Natural killer cell (primary cell): ENCODE data around the gene GPN2. TPM values are rescaled to one million over a fixed set of nuclear protein-coding genes. Genes with fewer than 3 reads are reported as not detected.

Experiments
- ATAC-seq, 3 donors: fragments of 150-1000 bp in 2 of 3; fragments of 200-7000 bp in 1 of 3; cut with Tn5 transposase; 1 replicate in 1 of 3; 2 replicates in 2 of 3; pipeline ENCODE4 v1.10.0; 2021; ENCODE audit warnings: mild to moderate bottlenecking in 2 of 3, moderate library complexity in 2 of 3
- DNase-seq, 2 donors: peaks; one replicate each; pipeline versions ENCODE4 v3.0.0 to v3.0.0-alpha.2; 2013 to 2021; ENCODE audit warnings: mixed read lengths in 1 of 2
- H3K27ac ChIP-seq: one replicate; pipeline ENCODE4 v1.5.1; 2013; ENCODE audit warnings: mild to moderate bottlenecking, low read length
- H3K27me3 ChIP-seq: one replicate; pipeline ENCODE4 v1.6.1; 2013; ENCODE audit warnings: low read length; ENCODE audit not compliant: control insufficient read depth, insufficient read depth
- H3K36me3 ChIP-seq: one replicate; pipeline ENCODE4 v1.6.1; 2013; ENCODE audit warnings: low read length; ENCODE audit not compliant: control insufficient read depth, insufficient read depth
- H3K4me1 ChIP-seq: one replicate; pipeline ENCODE4 v1.6.1; 2013; ENCODE audit warnings: low read length; ENCODE audit not compliant: control insufficient read depth, insufficient read depth
- H3K4me3 ChIP-seq: one replicate; pipeline ENCODE4 v1.5.1; 2013; ENCODE audit warnings: low read length
- H3K9me3 ChIP-seq: one replicate; pipeline ENCODE4 v1.6.1; 2013; ENCODE audit warnings: low read length; ENCODE audit not compliant: control insufficient read depth, insufficient read depth
- H3K27ac Mint-ChIP-seq, 2 donors: one replicate each; pipeline ENCODE4 v1.8.0; 2022; ENCODE audit warnings: mild to moderate bottlenecking in 2 of 2, mixed read lengths in 2 of 2, moderate library complexity in 1 of 2
- H3K27me3 Mint-ChIP-seq, 2 donors: one replicate each; pipeline ENCODE4 v1.8.0; 2022; ENCODE audit warnings: low read depth in 2 of 2, mixed read lengths in 2 of 2
- H3K36me3 Mint-ChIP-seq: one replicate; pipeline ENCODE4 v1.8.0; 2022; ENCODE audit warnings: mixed read lengths
- H3K4me1 Mint-ChIP-seq, 2 donors: one replicate each; pipeline ENCODE4 v1.8.0; 2022; ENCODE audit warnings: mixed read lengths in 2 of 2
- H3K4me3 Mint-ChIP-seq: one replicate; pipeline ENCODE4 v1.8.0; 2022; ENCODE audit warnings: mild to moderate bottlenecking, moderate library complexity, mixed read lengths
- H3K9me3 Mint-ChIP-seq, 2 donors: one replicate each; pipeline ENCODE4 v1.8.0; 2022; ENCODE audit warnings: mixed read lengths in 2 of 2
- CTCF ChIP-seq: fragments of 200-600 bp; IDR thresholded peaks from one replicate; pipeline ENCODE4 v1.8.0; 2022; ENCODE audit warnings: antibody characterized with exemption
- WGBS: methylation state at CpG from one replicate; pipeline ENCODE4 v1.1.7; 2013; ENCODE audit warnings: missing lambda C conversion rate; ENCODE audit not compliant: insufficient coverage; 5-methylcytosine and 5-hydroxymethylcytosine counted together
- intact Hi-C: fragments of 100-400 bp; cut with micrococcal nuclease; formaldehyde crosslinking; loops from one replicate; pipeline ENCODE4 v1.14.2; 2022
- total RNA-seq, 4 donors: library from RNA; stranded (reverse); fragments of 120-200 nt in 1 of 4; gene quantifications; one replicate each; pipeline versions ENCODE4 v1.2.3 to v1.2.4, GENCODE V29; 2013 to 2022

The GPN2 gene
- total RNA-seq, 3 donors from 2014 or later (not counting 1 experiment from before 2014, with no cell fraction given): 32.4 to 42.6 (median 37.9) TPM

- intact Hi-C loops: no loop called here
- Mint-ChIP-seq H3K36me3 (no peaks in the 10 kb centered on the region), H3K4me3 (no peak overlapping the region), H3K27ac (peak overlapping the region in 1 of 2 donors; percentile 14), H3K4me1 (peaks cover 0 to 5% of the 10 kb centered on the region in 2 donors), H3K27me3 (no peaks in the 10 kb centered on the region), H3K9me3 (no peaks in the 10 kb centered on the region)
- Histone ChIP-seq H3K27ac (no peak overlapping the region), H3K4me3 (no peak overlapping the region), H3K4me1 (no peaks in the 10 kb centered on the region), H3K27me3 (no peaks in the 10 kb centered on the region), H3K36me3 (peaks cover 45% of the 10 kb centered on the region), H3K9me3 (no peaks in the 10 kb centered on the region)
- no peak for DNase-seq
- ATAC-seq: peak in 1 of 3 donors; percentile 11
- TF ChIP-seq CTCF: no peak
- 96% methylated on average over 19 of the region's 21 CpGs for WGBS
Measured at GRCh38 chr1:26856604-26857469, 33.2 kb downstream of the GPN2 start.

GRCh38 chr1:26856181-26856580, 33.9 kb downstream of the GPN2 start:
- Mint-ChIP-seq H3K4me3 (no peak overlapping the region), H3K9me3 (no peaks in the 10 kb centered on the region), H3K27me3 (no peaks in the 10 kb centered on the region), H3K36me3 (no peaks in the 10 kb centered on the region), H3K27ac (no peak overlapping the region), H3K4me1 (peaks cover 0 to 5% of the 10 kb centered on the region in 2 donors)
- DNase-seq: no peak
- WGBS: 95% methylated on average over 8 of the region's 11 CpGs
- ATAC-seq: no peak
- Histone ChIP-seq H3K27ac (no peak overlapping the region), H3K36me3 (peaks cover 52% of the 10 kb centered on the region), H3K4me3 (no peak overlapping the region), H3K27me3 (no peaks in the 10 kb centered on the region), H3K9me3 (no peaks in the 10 kb centered on the region), H3K4me1 (no peaks in the 10 kb centered on the region)
- intact Hi-C loops: no loop called here
- TF ChIP-seq CTCF: no peak

GRCh38 chr1:26855636-26856035, 34.4 kb downstream of the GPN2 start:
- ATAC-seq (no peak), DNase-seq (no peak)
- H3K27ac ChIP-seq: no peak overlapping the region
- no peak overlapping the region for H3K4me3 ChIP-seq
- H3K27ac Mint-ChIP-seq: no peak overlapping the region
- no peaks in the 10 kb centered on the region for H3K9me3 Mint-ChIP-seq
- H3K36me3 ChIP-seq: peaks cover 57% of the 10 kb centered on the region
- intact Hi-C loops: no loop called here
- WGBS: 95% methylated on average over 4 of the region's 4 CpGs
- no peak for TF ChIP-seq CTCF
- no peaks in the 10 kb centered on the region for H3K4me1 ChIP-seq
- no peaks in the 10 kb centered on the region for H3K9me3 ChIP-seq
- no peaks in the 10 kb centered on the region for H3K27me3 ChIP-seq
- H3K36me3 Mint-ChIP-seq: no peaks in the 10 kb centered on the region
- H3K4me1 Mint-ChIP-seq: peaks cover 0 to 5% of the 10 kb centered on the region in 2 donors
- no peak overlapping the region for H3K4me3 Mint-ChIP-seq
- no peaks in the 10 kb centered on the region for H3K27me3 Mint-ChIP-seq
